HepG2 (cell line): Measurements from ENCODE around the gene NEURL1B. TPM values are rescaled to one million over a fixed set of nuclear protein-coding genes. Genes with fewer than 3 reads are reported as not detected.
A peak's percentile ranks its signal among the peaks of the same experiment; 100 is the strongest.

Source experiments
- CEBPZ ChIP-seq: IDR thresholded peaks from 2 replicates; pipeline ENCODE4 v1.6.1; 2012; ENCODE audit warnings: low read length, improper control_type of control experiment
- CENPX ChIP-seq: sonication (generic); formaldehyde crosslinking; IDR thresholded peaks from 2 replicates; pipeline ENCODE4 v1.9.0; 2021; ENCODE audit warnings: mild to moderate bottlenecking, missing genetic modification reagents, moderate library complexity
- HMGXB4 ChIP-seq, 2 experiments: sonication (generic) in 1 of 2; formaldehyde crosslinking in 1 of 2; IDR thresholded peaks; 2 replicates each; pipeline versions ENCODE4 v1.4.0 to v1.6.1; 2018 to 2020; ENCODE audit warnings: missing genetic modification reagents in 2 of 2, borderline replicate concordance in 1 of 2, low read depth in 1 of 2, mild to moderate bottlenecking in 1 of 2, missing biosample characterization in 1 of 2
- KAT7 ChIP-seq: IDR thresholded peaks from 2 replicates; pipeline ENCODE4 v1.6.1; 2018; ENCODE audit warnings: borderline replicate concordance, missing compliant biosample characterization
- MIER3 ChIP-seq: IDR thresholded peaks from 2 replicates; pipeline ENCODE4 v1.6.1; 2016; ENCODE audit warnings: missing compliant biosample characterization, borderline replicate concordance
- PRDM10 ChIP-seq: sonication (generic); formaldehyde crosslinking; IDR thresholded peaks from 2 replicates; pipeline ENCODE4 v1.4.0; 2020; ENCODE audit warnings: low read depth, missing genetic modification reagents
- SNAPC4 ChIP-seq: sonication (generic); formaldehyde crosslinking; IDR thresholded peaks from 2 replicates; pipeline ENCODE4 v1.4.0; 2020; ENCODE audit warnings: mild to moderate bottlenecking, missing genetic modification reagents
- SP140L ChIP-seq: sonication (generic); formaldehyde crosslinking; IDR thresholded peaks from 2 replicates; pipeline ENCODE4 v1.4.0; 2020; ENCODE audit warnings: missing genetic modification reagents, borderline replicate concordance
- TOE1 ChIP-seq: sonication (generic); formaldehyde crosslinking; IDR thresholded peaks from 2 replicates; pipeline ENCODE4 v1.4.0; 2020; ENCODE audit warnings: mild to moderate bottlenecking, missing genetic modification reagents
- TP53 ChIP-seq: sonication (generic); formaldehyde crosslinking; conservative IDR thresholded peaks from 2 replicates; pipeline ENCODE4 v1.4.0; 2020; ENCODE audit warnings: missing genetic modification reagents
- ZBTB38 ChIP-seq: sonication (generic); formaldehyde crosslinking; IDR thresholded peaks from 2 replicates; pipeline ENCODE4 v1.5.1; 2020; ENCODE audit warnings: mild to moderate bottlenecking, missing genetic modification reagents
- ZNF598 ChIP-seq: sonication (generic); formaldehyde crosslinking; IDR thresholded peaks from 2 replicates; pipeline ENCODE4 v1.5.1; 2020; ENCODE audit warnings: mild to moderate bottlenecking, missing genetic modification reagents, borderline replicate concordance
- ZNF713 ChIP-seq: sonication (generic); formaldehyde crosslinking; IDR thresholded peaks from 2 replicates; pipeline ENCODE4 v1.4.0; 2020; ENCODE audit warnings: mild to moderate bottlenecking, missing genetic modification reagents
- polyA plus RNA-seq, 8 experiments: library from polyadenylated mRNA; depleted of rRNA in 3 of 8; stranded (reverse) in 7 of 8; unstranded in 1 of 8; fragments of >200 nt; fragmentation: Illumina TruSeq in 4 of 8; extraction: Trizol in 4 of 8; gene quantifications; 2 replicates each; pipeline versions ENCODE4 v1.2.1 to v1.2.3, GENCODE V29; 2011 to 2016; ENCODE audit warnings: low read depth in 4 of 8, missing spikeins in 1 of 8, mixed read lengths in 1 of 8; ENCODE audit not compliant: insufficient read depth in 1 of 8
- total RNA-seq, 5 experiments: library from RNA; depleted of rRNA; stranded (reverse); fragments of >200 nt; fragmentation: Illumina TruSeq; extraction: Trizol; gene quantifications; 2 replicates each; pipeline ENCODE4 v1.2.3, GENCODE V29; 2016; ENCODE audit warnings: low read depth in 1 of 5

The NEURL1B gene
- total and polyA plus RNA-seq, 2 of the 13 experiments (the other 11 are each of a cell fraction or from before 2014, with no cell fraction given), result 0.09 to 0.13 TPM

- TF ChIP-seq SNAPC4 (CRISPR knock-in tag) (no peak), ZBTB38 (CRISPR knock-in tag) (peak; percentile 88), TOE1 (CRISPR knock-in tag) (no peak), PRDM10 (CRISPR knock-in tag) (0 out of 2 replicates have a peak, but pooled peaks have one; percentile 42), ZNF713 (CRISPR knock-in tag) (no peak), HMGXB4 (CRISPR knock-in tag; IDR thresholded peaks at IDR 0.05; ENCODE audit: borderline replicate concordance in 1 of 2, low read depth in 1 of 2) (peak in 1 of 2 experiments; percentile 93; a peak in 2 of 4 replicates), KAT7 (CRISPR knock-in tag) (0 out of 2 replicates have a peak, but pooled peaks have one; percentile 43), ZNF598 (peak; percentile 66; the same call in 1 of the 2 replicates), CEBPZ (no peak), CENPX (no peak), SP140L (no peak), TP53 (CRISPR knock-in tag) (0 out of 2 replicates have a peak, but pooled peaks have one; percentile 64), MIER3 (CRISPR knock-in tag) (peak; percentile 95; the same call in 1 of the 2 replicates)
Measured at GRCh38 chr5:172730981-172731679, 90.1 kb downstream of the NEURL1B start (continued).
